ENCODE data around the gene PIKFYVE.

Gene PIKFYVE

DNA sequence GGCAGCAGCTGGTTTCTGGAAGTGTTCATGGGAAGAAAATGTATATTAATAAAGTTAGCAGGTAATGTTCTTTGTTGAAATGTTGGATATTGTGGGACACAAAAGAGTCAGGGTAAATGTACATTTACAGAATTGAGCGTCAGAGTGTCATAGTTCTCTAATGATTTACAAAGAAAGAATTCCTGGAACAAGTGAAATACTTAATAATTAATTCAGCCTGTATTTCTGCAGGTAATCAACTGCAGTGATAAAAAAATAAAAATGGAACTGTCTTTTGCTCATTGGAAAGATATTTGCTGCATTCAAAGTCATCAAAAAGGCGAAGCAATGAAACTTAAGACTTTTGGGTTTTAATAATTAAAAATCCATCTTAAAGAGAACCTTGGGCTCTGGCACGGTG is 113.1 kb downstream of the PIKFYVE start:
- no peak for TF ChIP-seq EZH2phosphoT487 (conservative IDR thresholded peaks at IDR 0.05; ENCODE audit: low read length)
- H3K4me3 ChIP-seq (ENCODE audit: insufficient read depth, low read length, poor library complexity, severe bottlenecking) = no peak overlapping the region
- no peak overlapping the region for H3K4me2 ChIP-seq (ENCODE audit: low read depth, low read length, poor library complexity, severe bottlenecking)
- no peak overlapping the region for H2AFZ ChIP-seq (ENCODE audit: low read depth, low read length, severe bottlenecking)
- no peak overlapping the region for H3K27ac ChIP-seq (ENCODE audit: low read depth, low read length)
- no peaks in the 10 kb centered on the region for H3K79me2 ChIP-seq (ENCODE audit: insufficient read depth, low read length)
- no peaks in the 10 kb centered on the region for H4K20me1 ChIP-seq (ENCODE audit: low read depth, low read length)
- no peaks in the 10 kb centered on the region for H3K9me3 ChIP-seq (ENCODE audit: insufficient read depth, low read length)
- no peaks in the 10 kb centered on the region for H3K36me3 ChIP-seq (ENCODE audit: low read length)
- H3K27me3 ChIP-seq (ENCODE audit: low read length) = no peaks in the 10 kb centered on the region
- H3K9me2 ChIP-seq (replicated peaks; ENCODE audit: insufficient read depth, low read length) = no peaks in the 10 kb centered on the region
- H3F3A ChIP-seq (ENCODE audit: insufficient read depth) = no peaks in the 10 kb centered on the region
- no peak overlapping the region for H3K9ac ChIP-seq (ENCODE audit: low read length)

DNA sequence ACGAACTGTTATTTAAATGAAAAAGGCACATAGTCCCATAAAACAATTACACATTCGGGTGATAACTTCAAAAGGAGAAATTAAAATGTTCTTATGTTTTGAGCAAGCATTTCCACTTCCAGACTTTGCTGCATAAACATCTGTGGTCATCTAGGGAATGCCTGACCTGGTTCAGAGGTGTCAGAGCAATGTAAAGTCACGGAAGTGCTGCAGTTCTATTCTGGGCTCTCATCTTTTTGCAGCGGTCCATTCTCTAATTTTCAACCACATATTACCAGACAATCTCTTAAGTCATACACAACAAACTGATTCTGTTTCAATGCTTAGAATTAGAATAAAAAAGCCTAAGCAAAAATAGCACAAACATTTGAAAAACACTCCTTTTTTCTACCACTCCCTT is 118.6 kb downstream of the PIKFYVE start:
- Histone ChIP-seq H3K9me3 (ENCODE audit: insufficient read depth, low read length) (no peaks in the 10 kb centered on the region), H3K27me3 (ENCODE audit: low read length) (no peaks in the 10 kb centered on the region), H3K9me2 (replicated peaks; ENCODE audit: insufficient read depth, low read length) (no peaks in the 10 kb centered on the region), H2AFZ (ENCODE audit: low read depth, low read length, severe bottlenecking) (no peak overlapping the region), H3K4me2 (ENCODE audit: low read depth, low read length, poor library complexity, severe bottlenecking) (no peak overlapping the region), H3K27ac (ENCODE audit: low read depth, low read length) (no peak overlapping the region), H3K9ac (ENCODE audit: low read length) (no peak overlapping the region), H4K20me1 (ENCODE audit: low read depth, low read length) (no peaks in the 10 kb centered on the region), H3K79me2 (ENCODE audit: insufficient read depth, low read length) (no peaks in the 10 kb centered on the region), H3K4me3 (ENCODE audit: insufficient read depth, low read length, poor library complexity, severe bottlenecking) (no peak overlapping the region), H3K36me3 (ENCODE audit: low read length) (no peaks in the 10 kb centered on the region), H3F3A (ENCODE audit: insufficient read depth) (no peaks in the 10 kb centered on the region)
- TF ChIP-seq, protein P1, sequence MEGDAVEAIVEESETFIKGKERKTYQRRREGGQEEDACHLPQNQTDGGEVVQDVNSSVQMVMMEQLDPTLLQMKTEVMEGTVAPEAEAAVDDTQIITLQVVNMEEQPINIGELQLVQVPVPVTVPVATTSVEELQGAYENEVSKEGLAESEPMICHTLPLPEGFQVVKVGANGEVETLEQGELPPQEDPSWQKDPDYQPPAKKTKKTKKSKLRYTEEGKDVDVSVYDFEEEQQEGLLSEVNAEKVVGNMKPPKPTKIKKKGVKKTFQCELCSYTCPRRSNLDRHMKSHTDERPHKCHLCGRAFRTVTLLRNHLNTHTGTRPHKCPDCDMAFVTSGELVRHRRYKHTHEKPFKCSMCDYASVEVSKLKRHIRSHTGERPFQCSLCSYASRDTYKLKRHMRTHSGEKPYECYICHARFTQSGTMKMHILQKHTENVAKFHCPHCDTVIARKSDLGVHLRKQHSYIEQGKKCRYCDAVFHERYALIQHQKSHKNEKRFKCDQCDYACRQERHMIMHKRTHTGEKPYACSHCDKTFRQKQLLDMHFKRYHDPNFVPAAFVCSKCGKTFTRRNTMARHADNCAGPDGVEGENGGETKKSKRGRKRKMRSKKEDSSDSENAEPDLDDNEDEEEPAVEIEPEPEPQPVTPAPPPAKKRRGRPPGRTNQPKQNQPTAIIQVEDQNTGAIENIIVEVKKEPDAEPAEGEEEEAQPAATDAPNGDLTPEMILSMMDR (IDR thresholded peaks at IDR 0.05; ENCODE audit: insufficient read depth, low read length, poor library complexity, severe bottlenecking) = no peak
- TF ChIP-seq EZH2phosphoT487 (conservative IDR thresholded peaks at IDR 0.05; ENCODE audit: low read length) = no peak

DNA sequence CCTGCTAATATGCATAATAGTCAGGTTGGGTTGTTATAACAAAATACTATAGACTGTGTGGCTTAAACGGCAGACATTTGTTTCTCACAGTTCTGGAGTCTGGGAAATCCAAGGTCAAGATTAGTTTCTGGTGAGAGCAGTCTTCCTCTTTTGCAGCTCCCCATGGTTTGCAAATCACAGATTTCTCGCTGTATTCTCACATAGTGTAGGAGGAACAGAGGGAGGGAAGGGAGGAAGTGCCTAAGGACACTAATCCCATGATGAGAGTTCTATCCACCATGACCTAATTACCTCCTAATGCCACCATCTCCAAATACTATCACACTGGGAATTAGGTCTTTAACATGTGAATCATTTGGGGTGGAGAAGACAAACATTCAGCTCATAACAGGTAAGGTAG is 120.5 kb downstream of the PIKFYVE start:
- no peaks in the 10 kb centered on the region for H4K20me1 ChIP-seq (ENCODE audit: low read depth, low read length)
- TF ChIP-seq, protein P1 (IDR thresholded peaks at IDR 0.05; ENCODE audit: insufficient read depth, low read length, poor library complexity, severe bottlenecking) = no peak
- no peak for TF ChIP-seq EZH2phosphoT487 (conservative IDR thresholded peaks at IDR 0.05; ENCODE audit: low read length)
- H3K9me3 ChIP-seq (ENCODE audit: insufficient read depth, low read length) = no peaks in the 10 kb centered on the region
- no peaks in the 10 kb centered on the region for H3F3A ChIP-seq (ENCODE audit: insufficient read depth)
- H3K36me3 ChIP-seq (ENCODE audit: low read length) = no peaks in the 10 kb centered on the region
- no peaks in the 10 kb centered on the region for H3K9me2 ChIP-seq (replicated peaks; ENCODE audit: insufficient read depth, low read length)
- no peak overlapping the region for H3K4me3 ChIP-seq (ENCODE audit: insufficient read depth, low read length, poor library complexity, severe bottlenecking)
- H3K4me2 ChIP-seq (ENCODE audit: low read depth, low read length, poor library complexity, severe bottlenecking) = no peak overlapping the region
- H3K27ac ChIP-seq (ENCODE audit: low read depth, low read length) = no peak overlapping the region
- no peak overlapping the region for H3K9ac ChIP-seq (ENCODE audit: low read length)
- H3K79me2 ChIP-seq (ENCODE audit: insufficient read depth, low read length) = no peaks in the 10 kb centered on the region
- H2AFZ ChIP-seq (ENCODE audit: low read depth, low read length, severe bottlenecking) = no peak overlapping the region
- no peaks in the 10 kb centered on the region for H3K27me3 ChIP-seq (ENCODE audit: low read length)

DNA sequence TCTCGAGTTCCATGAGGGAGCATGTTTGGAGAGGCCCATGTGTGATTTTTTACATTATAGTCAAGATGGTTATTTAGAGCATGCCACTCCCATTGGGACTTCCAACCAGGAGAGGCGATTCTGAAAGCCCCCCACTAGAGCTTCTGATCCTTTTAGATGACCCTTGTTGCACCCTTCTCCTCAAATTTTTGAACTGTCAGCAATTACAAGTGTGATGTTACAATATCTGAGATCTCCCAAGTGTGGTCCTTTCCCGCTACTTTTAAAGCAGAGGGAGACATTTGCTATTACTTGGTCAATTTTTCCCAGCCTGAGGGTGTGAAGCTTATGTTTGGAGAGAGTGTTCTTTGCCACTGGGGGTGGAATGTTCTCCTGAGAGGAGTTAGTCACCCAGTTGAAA is 123.9 kb downstream of the PIKFYVE start:
- no peak for TF ChIP-seq EZH2phosphoT487 (conservative IDR thresholded peaks at IDR 0.05; ENCODE audit: low read length)
- TF ChIP-seq, protein P1 (IDR thresholded peaks at IDR 0.05; ENCODE audit: insufficient read depth, low read length, poor library complexity, severe bottlenecking) = no peak
- H3K4me3 ChIP-seq (ENCODE audit: insufficient read depth, low read length, poor library complexity, severe bottlenecking) = no peak overlapping the region

More for the DNA sequence above, 123.9 kb downstream of the PIKFYVE start:
- Histone ChIP-seq H3K79me2 (ENCODE audit: insufficient read depth, low read length) (no peaks in the 10 kb centered on the region), H3K27ac (ENCODE audit: low read depth, low read length) (no peak overlapping the region), H3K9me2 (replicated peaks; ENCODE audit: insufficient read depth, low read length) (no peaks in the 10 kb centered on the region), H3F3A (ENCODE audit: insufficient read depth) (no peaks in the 10 kb centered on the region), H3K9me3 (ENCODE audit: insufficient read depth, low read length) (peaks cover 17% of the 10 kb centered on the region; the same call in 1 of the 2 replicates), H3K36me3 (ENCODE audit: low read length) (no peaks in the 10 kb centered on the region), H2AFZ (ENCODE audit: low read depth, low read length, severe bottlenecking) (no peak overlapping the region), H4K20me1 (ENCODE audit: low read depth, low read length) (no peaks in the 10 kb centered on the region), H3K9ac (ENCODE audit: low read length) (no peak overlapping the region), H3K27me3 (ENCODE audit: low read length) (no peaks in the 10 kb centered on the region), H3K4me2 (ENCODE audit: low read depth, low read length, poor library complexity, severe bottlenecking) (no peak overlapping the region)
